ENCODE data around the gene RGS3.

GRCh38 chr9:113523421-113524141 lies 60.1 kb downstream of the RGS3 start:
- no peak for TF ChIP-seq CTCF (tag by site-specific recombination; IDR thresholded peaks at IDR 0.05)
- TF ChIP-seq PRDM2 (tag by site-specific recombination; IDR thresholded peaks at IDR 0.05; ENCODE audit: borderline replicate concordance): no peak
- TF ChIP-seq ZNF274 (IDR thresholded peaks at IDR 0.05; ENCODE audit: low read length): no peak
- no peak for TF ChIP-seq ZNF274 (tag by site-specific recombination; IDR thresholded peaks at IDR 0.05; ENCODE audit: borderline replicate concordance)
- TF ChIP-seq GLIS2 (tag by site-specific recombination; IDR thresholded peaks at IDR 0.05): no peak

Data from HEK293 (cell line).